MM.1S (cell line): Measurements from ENCODE around the gene FAM131C.
A peak's percentile ranks its signal among the peaks of the same experiment; 100 is the strongest.

Experiments
- DNase-seq: peaks from one replicate; pipeline ENCODE4 v3.0.0-alpha.2; 2015
- H2AFZ ChIP-seq: fragments of 300-600 bp; sonication (generic); 2 replicates; pipeline ENCODE4 v1.6.0; 2016; ENCODE audit warnings: antibody characterized with exemption, low read length
- H3F3A ChIP-seq: fragments of 300-600 bp; sonication (generic); 2 replicates; pipeline ENCODE4 v1.6.1; 2016; ENCODE audit warnings: mild to moderate bottlenecking, antibody characterized with exemption, low read length, moderate library complexity, mixed read lengths; ENCODE audit not compliant: insufficient read depth
- H3K27ac ChIP-seq: fragments of 300-600 bp; sonication (generic); 2 replicates; pipeline ENCODE4 v1.5.1; 2016; ENCODE audit warnings: mild to moderate bottlenecking, low read length
- H3K27me3 ChIP-seq: fragments of 300-600 bp; sonication (generic); replicated peaks from 2 replicates; pipeline ENCODE4 v1.6.0; 2016; ENCODE audit warnings: low read length; ENCODE audit not compliant: insufficient read depth
- H3K36me3 ChIP-seq: fragments of 300-600 bp; sonication (generic); replicated peaks from 2 replicates; pipeline ENCODE4 v1.6.1; 2016; ENCODE audit warnings: mild to moderate bottlenecking, low read length, mixed read lengths; ENCODE audit not compliant: insufficient read depth
- H3K4me1 ChIP-seq: fragments of 300-600 bp; sonication (generic); 2 replicates; pipeline ENCODE4 v1.6.1; 2016; ENCODE audit warnings: low read length, mixed read lengths
- H3K4me2 ChIP-seq: fragments of 300-600 bp; sonication (generic); 2 replicates; pipeline ENCODE4 v1.6.0; 2016; ENCODE audit warnings: low read depth, low read length
- H3K4me3 ChIP-seq: fragments of 300-600 bp; sonication (generic); 2 replicates; pipeline ENCODE4 v1.5.1; 2016; ENCODE audit warnings: low read length, mixed read lengths
- H3K79me2 ChIP-seq: fragments of 300-600 bp; sonication (generic); 2 replicates; pipeline ENCODE4 v1.6.1; 2016; ENCODE audit warnings: mixed run types, low read length, mixed read lengths
- H3K9ac ChIP-seq: fragments of 300-600 bp; sonication (generic); 2 replicates; pipeline ENCODE4 v1.6.1; 2016; ENCODE audit warnings: low read length, mixed read lengths
- H3K9me2 ChIP-seq: fragments of 300-600 bp; sonication (generic); replicated peaks from 2 replicates; pipeline ENCODE4 v1.6.1; 2016; ENCODE audit warnings: mild to moderate bottlenecking, low read length, mixed read lengths; ENCODE audit not compliant: insufficient read depth
- H3K9me3 ChIP-seq: fragments of 300-600 bp; sonication (generic); replicated peaks from 2 replicates; pipeline ENCODE4 v1.6.1; 2016; ENCODE audit warnings: mild to moderate bottlenecking, low read length, mixed read lengths; ENCODE audit not compliant: insufficient read depth
- H4K20me1 ChIP-seq: fragments of 300-600 bp; sonication (generic); 2 replicates; pipeline ENCODE4 v1.6.1; 2016; ENCODE audit warnings: mild to moderate bottlenecking, low read length, moderate library complexity, mixed read lengths; ENCODE audit not compliant: insufficient read depth
- CTCF ChIP-seq: fragments of 300-600 bp; sonication (generic); IDR thresholded peaks from 2 replicates; pipeline ENCODE4 v1.5.1; 2016; ENCODE audit warnings: antibody characterized with exemption, low read length, mixed read lengths
- EZH2 ChIP-seq: fragments of 300-600 bp; sonication (generic); optimal IDR thresholded peaks from 2 replicates; pipeline ENCODE3; 2017; ENCODE audit warnings: low read depth, mild to moderate bottlenecking, antibody characterized with exemption, low read length, mixed read lengths
- EZH2phosphoT487 ChIP-seq: fragments of 300-600 bp; sonication (generic); IDR thresholded peaks from 2 replicates; pipeline ENCODE4 v1.6.1; 2018; ENCODE audit warnings: antibody characterized with exemption, low read length

Gene FAM131C

GRCh38 chr1:16015960-16016901 lies 57.2 kb downstream of the FAM131C start:
- Histone ChIP-seq H3K27ac (no peak overlapping the region), H3K9ac (no peak overlapping the region), H3K79me2 (no peaks in the 10 kb centered on the region), H4K20me1 (no peaks in the 10 kb centered on the region), H3K4me3 (no peak overlapping the region), H3K9me3 (no peaks in the 10 kb centered on the region), H2AFZ (no peak overlapping the region), H3F3A (no peaks in the 10 kb centered on the region), H3K36me3 (no peaks in the 10 kb centered on the region), H3K27me3 (peaks cover 55% of the 10 kb centered on the region), H3K4me2 (no peak overlapping the region), H3K9me2 (no peaks in the 10 kb centered on the region), H3K4me1 (peaks cover 5% of the 10 kb centered on the region; the same call in 1 of the 2 replicates)
- no peak for DNase-seq
- TF ChIP-seq EZH2phosphoT487 (no peak), CTCF (no peak), EZH2 (no peak)

- Histone ChIP-seq H3K27ac (no peak overlapping the region), H4K20me1 (no peaks in the 10 kb centered on the region), H3K4me1 (peaks cover 5% of the 10 kb centered on the region; the same call in 1 of the 2 replicates), H3K4me3 (no peak overlapping the region), H3K9ac (no peak overlapping the region), H3K4me2 (no peak overlapping the region), H3K79me2 (no peaks in the 10 kb centered on the region), H3K9me3 (no peaks in the 10 kb centered on the region), H3K9me2 (no peaks in the 10 kb centered on the region), H3F3A (no peaks in the 10 kb centered on the region), H2AFZ (no peak overlapping the region), H3K36me3 (no peaks in the 10 kb centered on the region), H3K27me3 (peaks cover 54% of the 10 kb centered on the region)
- TF ChIP-seq EZH2, result no peak
- DNase-seq, result no peak
Measured at GRCh38 chr1:16015491-16015890, 58.0 kb downstream of the FAM131C start.

GRCh38 chr1:16014509-16015482 lies 58.7 kb downstream of the FAM131C start:
- H3K36me3 ChIP-seq, result no peaks in the 10 kb centered on the region
- TF ChIP-seq CTCF (no peak), EZH2phosphoT487 (no peak), EZH2 (no peak)
- no peaks in the 10 kb centered on the region for H4K20me1 ChIP-seq
- H3K9me2 ChIP-seq, result no peaks in the 10 kb centered on the region
- no peak overlapping the region for H3K9ac ChIP-seq
- no peaks in the 10 kb centered on the region for H3K9me3 ChIP-seq
- peaks cover 47% of the 10 kb centered on the region for H3K27me3 ChIP-seq
- H3K79me2 ChIP-seq, result no peaks in the 10 kb centered on the region
- H3K4me1 ChIP-seq, result peaks cover 5% of the 10 kb centered on the region; the same call in 1 of the 2 replicates
- H3K4me3 ChIP-seq, result no peak overlapping the region
- H3K4me2 ChIP-seq, result peak overlapping the region; percentile 2; the same call in 1 of the 2 replicates
- no peak overlapping the region for H3K27ac ChIP-seq
- no peak for DNase-seq
- H3F3A ChIP-seq, result no peaks in the 10 kb centered on the region
- no peak overlapping the region for H2AFZ ChIP-seq
